ENCODE measurements around the gene TRPM3. TPM values are rescaled to one million over a fixed set of nuclear protein-coding genes. Genes with fewer than 3 reads are reported as not detected.

Gene TRPM3
- total and polyA plus RNA-seq, 2 of the 13 experiments (the other 11 are each of a cell fraction or from before 2014, with no cell fraction given), result not detected

DNA sequence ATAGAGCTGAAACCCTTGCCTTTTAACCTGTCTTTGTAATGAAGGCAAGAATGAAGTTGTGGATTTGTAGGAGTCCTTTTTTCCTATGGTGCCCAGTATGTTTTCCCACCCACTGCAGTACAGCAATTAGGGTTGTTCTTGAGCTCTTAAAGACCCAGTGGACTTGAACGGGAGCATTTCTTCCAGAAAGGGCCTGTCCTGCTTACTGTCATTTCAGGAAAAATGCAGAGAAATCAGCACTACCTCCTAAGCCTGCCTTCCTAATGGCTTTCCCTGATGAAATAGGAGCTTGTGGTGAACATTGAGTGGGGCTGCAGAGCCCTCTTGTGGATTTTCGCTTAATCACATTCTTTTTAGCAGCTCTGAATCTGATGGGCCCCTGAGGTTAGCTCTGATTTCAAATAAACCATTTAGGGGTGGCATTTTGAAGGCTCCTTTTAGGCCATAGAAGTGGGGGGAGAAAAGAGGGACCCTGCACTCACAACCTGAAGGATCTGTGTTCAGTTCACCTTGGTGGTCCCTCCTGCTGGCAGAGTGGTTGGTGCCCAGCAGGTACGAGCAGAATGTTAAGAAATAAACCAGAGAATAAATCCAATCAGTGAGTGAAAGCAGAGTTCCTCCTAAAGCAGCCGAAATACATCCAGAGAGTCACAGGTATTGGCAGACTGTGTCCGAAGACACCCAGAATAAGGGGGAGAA is 519.0 kb downstream of the TRPM3 start:
- Histone ChIP-seq H3K4me1 (ENCODE audit: insufficient read depth, low read length) (peaks cover 9% of the 10 kb centered on the region; the same call in 1 of the 2 replicates), H3K36me3 (replicated peaks in 1 of 2; ENCODE audit: control insufficient read depth in 1 of 2, insufficient read depth in 2 of 2, low read length in 2 of 2) (no peaks in the 10 kb centered on the region), H4K20me1 (ENCODE audit: insufficient read depth, low read length) (no peaks in the 10 kb centered on the region), H3K27me3 (ENCODE audit: control insufficient read depth in 1 of 2, insufficient read depth in 2 of 2, low read length in 2 of 2) (peaks cover 1 to 16% of the 10 kb centered on the region in 2 experiments; a peak in 4 of 5 replicates), H3K79me2 (ENCODE audit: insufficient read depth, low read length) (no peaks in the 10 kb centered on the region), H3K27ac (ENCODE audit: extremely low read length, insufficient read depth, low read length) (no peak overlapping the region), H3K4me2 (ENCODE audit: low read depth, low read length) (no peak overlapping the region), H3K4me3 (replicated peaks in 1 of 3; ENCODE audit: insufficient read depth in 1 of 3, low read depth in 2 of 3, low read length in 3 of 3) (no peak overlapping the region), H2AFZ (ENCODE audit: low read length) (no peak overlapping the region), H3K9ac (ENCODE audit: insufficient read depth, low read depth, low read length) (no peak overlapping the region), H3K9me3 (ENCODE audit: low read length) (no peaks in the 10 kb centered on the region)
- 15% methylated on average over 5 of the region's 5 CpGs for WGBS (ENCODE audit: low lambda C conversion rate)
- ATAC-seq, result peak; percentile 92
- ChIA-PET POLR2A (no interaction called here), CTCF (ENCODE audit: low intra/inter-chr PET ratio, low total read pairs) (interaction anchor here (2.7 to 2.8 kb wide), 2 partner anchors 262 to 630 kb away, joined by 17 to 29 read pairs; no protein-coding TSS in a partner anchor)
- intact Hi-C loops (cut with micrococcal nuclease; ENCODE audit: unreplicated experiment), result loop anchor here (1.0 kb wide), 2 partner anchors 118 to 262 kb away; no protein-coding TSS in a partner anchor
- peak; percentile 64 for DNase-seq (ENCODE audit: low spot score)
- peak; percentile 43 for FAIRE-seq
- BruUV-seq (replicated peaks), result no TSS peak
- in situ Hi-C loops (cut with HindIII; ENCODE audit: extremely low pct_ligation_motif_present, low pct_unique_long_range_greater_than_20kb), result loop anchor here (5.0 kb wide), 2 partner anchors 265 to 630 kb away; no protein-coding TSS in a partner anchor
- TF ChIP-seq KAT7 (CRISPR knock-in tag; IDR thresholded peaks at IDR 0.05; ENCODE audit: borderline replicate concordance) (no peak), KDM1A (CRISPR knock-in tag; IDR thresholded peaks at IDR 0.05) (no peak), ZNF343 (CRISPR knock-in tag; IDR thresholded peaks at IDR 0.05) (no peak), GFI1 (CRISPR knock-in tag; IDR thresholded peaks at IDR 0.05; ENCODE audit: borderline replicate concordance) (no peak), TEAD3 (CRISPR knock-in tag; optimal IDR thresholded peaks at IDR 0.05; ENCODE audit: borderline replicate concordance) (peak; percentile 18), NFIB (CRISPR knock-in tag; IDR thresholded peaks at IDR 0.05; ENCODE audit: borderline replicate concordance) (no peak), ZNF292 (CRISPR knock-in tag; IDR thresholded peaks at IDR 0.05; ENCODE audit: borderline replicate concordance, low read depth) (no peak), GTF3A (CRISPR knock-in tag; conservative IDR thresholded peaks at IDR 0.05) (no peak), STAG1 (CRISPR knock-in tag; IDR thresholded peaks at IDR 0.05) (peak; percentile 94), ARNTL (CRISPR knock-in tag; IDR thresholded peaks at IDR 0.05) (no peak), RAD21 (CRISPR knock-in tag; IDR thresholded peaks at IDR 0.05) (peak; percentile 80), SMARCC2 (IDR thresholded peaks at IDR 0.05) (no peak), MIXL1 (CRISPR knock-in tag; IDR thresholded peaks at IDR 0.05) (0 out of 2 replicates have a peak, but pooled peaks have one; percentile 30), ZNF224 (CRISPR knock-in tag; IDR thresholded peaks at IDR 0.05) (no peak), SOX6 (IDR thresholded peaks at IDR 0.05) (no peak), SOX6 (CRISPR knock-in tag; IDR thresholded peaks at IDR 0.05) (no peak), SMC3 (IDR thresholded peaks at IDR 0.05; ENCODE audit: low read length) (peak; percentile 93), CCAR2 (optimal IDR thresholded peaks at IDR 0.05; ENCODE audit: low read depth, low read length) (no peak), AGO1 (IDR thresholded peaks at IDR 0.05; ENCODE audit: low read depth, low read length, poor library complexity, severe bottlenecking) (no peak)
- TF ChIP-seq, protein P1, sequence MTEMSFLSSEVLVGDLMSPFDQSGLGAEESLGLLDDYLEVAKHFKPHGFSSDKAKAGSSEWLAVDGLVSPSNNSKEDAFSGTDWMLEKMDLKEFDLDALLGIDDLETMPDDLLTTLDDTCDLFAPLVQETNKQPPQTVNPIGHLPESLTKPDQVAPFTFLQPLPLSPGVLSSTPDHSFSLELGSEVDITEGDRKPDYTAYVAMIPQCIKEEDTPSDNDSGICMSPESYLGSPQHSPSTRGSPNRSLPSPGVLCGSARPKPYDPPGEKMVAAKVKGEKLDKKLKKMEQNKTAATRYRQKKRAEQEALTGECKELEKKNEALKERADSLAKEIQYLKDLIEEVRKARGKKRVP (CRISPR knock-in tag; IDR thresholded peaks at IDR 0.05), result peak in 1 of 2 experiments; percentile 41; a peak in 1 of 4 replicates
- TF ChIP-seq, protein P2, sequence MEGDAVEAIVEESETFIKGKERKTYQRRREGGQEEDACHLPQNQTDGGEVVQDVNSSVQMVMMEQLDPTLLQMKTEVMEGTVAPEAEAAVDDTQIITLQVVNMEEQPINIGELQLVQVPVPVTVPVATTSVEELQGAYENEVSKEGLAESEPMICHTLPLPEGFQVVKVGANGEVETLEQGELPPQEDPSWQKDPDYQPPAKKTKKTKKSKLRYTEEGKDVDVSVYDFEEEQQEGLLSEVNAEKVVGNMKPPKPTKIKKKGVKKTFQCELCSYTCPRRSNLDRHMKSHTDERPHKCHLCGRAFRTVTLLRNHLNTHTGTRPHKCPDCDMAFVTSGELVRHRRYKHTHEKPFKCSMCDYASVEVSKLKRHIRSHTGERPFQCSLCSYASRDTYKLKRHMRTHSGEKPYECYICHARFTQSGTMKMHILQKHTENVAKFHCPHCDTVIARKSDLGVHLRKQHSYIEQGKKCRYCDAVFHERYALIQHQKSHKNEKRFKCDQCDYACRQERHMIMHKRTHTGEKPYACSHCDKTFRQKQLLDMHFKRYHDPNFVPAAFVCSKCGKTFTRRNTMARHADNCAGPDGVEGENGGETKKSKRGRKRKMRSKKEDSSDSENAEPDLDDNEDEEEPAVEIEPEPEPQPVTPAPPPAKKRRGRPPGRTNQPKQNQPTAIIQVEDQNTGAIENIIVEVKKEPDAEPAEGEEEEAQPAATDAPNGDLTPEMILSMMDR (CRISPR knock-in tag; IDR thresholded peaks at IDR 0.05), result peak; percentile 85

Measured in HepG2 (cell line).